Activated CD4-positive, alpha-beta memory T cell treated with anti-CD3 and anti-CD28 coated beads, Interleukin-2, amount 10 ng/mL, durations not matched to agents 7 days and 5 days (primary cell): ENCODE data around the gene NFAT5. TPM values are rescaled to one million over a fixed set of nuclear protein-coding genes. Genes with fewer than 3 reads are reported as not detected.

Source experiments
- CTCF ChIA-PET: fragments of 350-600 bp; sonication (Branson Sonifier 250); formaldehyde crosslinking; loops from one replicate; lab custom pipeline; 2021; ENCODE audit warnings: antibody characterized with exemption, inconsistent platforms; lab: Charles Lee
- POLR2A ChIA-PET: fragments of 350-600 bp; sonication (Branson Sonifier 250); formaldehyde crosslinking; loops from one replicate; lab custom pipeline; 2021; ENCODE audit warnings: antibody characterized with exemption; lab: Charles Lee
- DNase-seq: peaks from one replicate; pipeline ENCODE4 v3.0.0-alpha.2; 2020
- H3K27ac Mint-ChIP-seq: one replicate; pipeline ENCODE4 v1.8.0; 2021; ENCODE audit warnings: mild to moderate bottlenecking, mixed read lengths
- H3K27me3 Mint-ChIP-seq: one replicate; pipeline ENCODE4 v1.8.0; 2021; ENCODE audit warnings: mixed read lengths
- H3K36me3 Mint-ChIP-seq: one replicate; pipeline ENCODE4 v1.8.0; 2021; ENCODE audit warnings: low read depth, mixed read lengths
- H3K4me1 Mint-ChIP-seq: one replicate; pipeline ENCODE4 v1.8.0; 2021; ENCODE audit warnings: mixed read lengths
- H3K4me3 Mint-ChIP-seq: one replicate; pipeline ENCODE4 v1.8.0; 2021; ENCODE audit warnings: mild to moderate bottlenecking, mixed read lengths
- H3K9me3 Mint-ChIP-seq: one replicate; pipeline ENCODE4 v1.8.0; 2021; ENCODE audit warnings: mixed read lengths
- total RNA-seq, 2 experiments: library from RNA; stranded (reverse); gene quantifications; one replicate each; pipeline ENCODE4 v1.2.3, GENCODE V29; 2021

The NFAT5 gene
- total RNA-seq, 2 experiments from 2014 or later: 19.7 to 21.3 TPM

DNA sequence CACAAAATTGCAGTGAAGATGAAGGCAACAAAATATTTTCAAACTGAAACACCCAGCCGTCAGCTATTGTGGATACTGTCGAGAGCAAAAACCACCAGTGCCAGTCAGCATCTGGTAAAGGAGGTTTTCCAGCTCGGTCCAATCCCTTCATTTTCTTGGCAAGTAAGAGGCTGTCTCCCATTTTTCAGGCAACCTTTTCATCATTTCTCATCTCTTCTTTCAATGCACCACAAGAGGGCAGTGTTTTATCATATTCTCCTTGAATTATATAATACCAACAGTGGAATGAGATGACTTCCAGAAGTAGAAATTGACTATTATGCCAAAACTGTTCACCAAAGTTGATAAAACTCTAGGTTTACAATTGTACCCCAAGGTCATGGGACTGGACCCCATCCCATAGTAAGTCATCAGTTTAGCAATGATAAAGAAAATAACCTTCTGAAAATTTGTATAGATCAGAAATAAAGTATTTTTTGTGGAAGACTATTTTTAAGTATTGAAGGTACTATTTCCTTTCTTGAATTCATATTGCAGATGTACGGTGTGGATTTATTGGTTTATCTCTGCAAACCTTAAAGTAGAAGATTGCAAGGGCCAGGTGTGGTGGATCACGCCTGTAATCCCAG lies 143.8 kb downstream of the NFAT5 start:
- DNase-seq: no peak
- ChIA-PET POLR2A (interaction anchor here (2.6 kb wide), 1 partner anchor 45 kb away, joined by 12 read pairs; the partner anchor contains the start of gene NOB1), CTCF (interaction anchor here (0.7 to 6.8 kb wide), 19 partner anchors 8 to 313 kb away, joined by 3 to 70 read pairs (median 4); partner anchors contain the start of genes NOB1 and NQO1)
- Mint-ChIP-seq H3K27ac (no peak overlapping the region), H3K27me3 (no peaks in the 10 kb centered on the region), H3K4me3 (no peak overlapping the region), H3K9me3 (no peaks in the 10 kb centered on the region), H3K4me1 (peaks cover 3% of the 10 kb centered on the region), H3K36me3 (peaks cover 22% of the 10 kb centered on the region)

DNA sequence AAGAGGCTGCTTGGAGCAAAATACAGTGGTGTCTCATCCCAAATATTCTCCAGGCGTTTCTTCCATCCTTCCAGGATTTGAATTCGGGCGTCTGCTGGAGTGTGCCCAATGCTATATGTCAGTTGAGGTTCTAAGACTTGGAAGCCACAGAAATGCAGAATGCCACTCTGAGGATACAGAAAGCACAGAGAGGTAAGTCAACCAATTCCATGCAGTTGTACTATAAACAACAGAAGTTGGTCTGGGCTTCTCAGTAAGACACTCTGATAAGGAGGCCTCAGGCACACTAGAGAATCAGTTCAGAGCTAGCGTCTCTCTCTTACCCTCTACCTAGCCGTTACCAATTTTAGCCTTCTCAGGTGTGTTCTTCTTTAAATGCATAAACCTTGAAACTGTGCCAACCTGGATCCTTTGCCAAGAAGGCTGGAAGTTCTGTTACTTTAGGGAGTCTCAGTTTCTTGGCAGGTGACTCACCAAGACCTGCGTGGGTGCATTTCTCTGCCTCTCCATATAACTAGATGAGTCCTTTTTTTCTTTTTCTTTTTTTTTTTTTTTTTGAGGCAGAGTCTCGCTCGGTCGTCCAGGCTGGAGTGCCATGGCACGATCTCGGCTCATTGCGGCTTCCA lies 145.5 kb downstream of the NFAT5 start:
- H3K4me1 Mint-ChIP-seq: peaks cover 3% of the 10 kb centered on the region

DNA sequence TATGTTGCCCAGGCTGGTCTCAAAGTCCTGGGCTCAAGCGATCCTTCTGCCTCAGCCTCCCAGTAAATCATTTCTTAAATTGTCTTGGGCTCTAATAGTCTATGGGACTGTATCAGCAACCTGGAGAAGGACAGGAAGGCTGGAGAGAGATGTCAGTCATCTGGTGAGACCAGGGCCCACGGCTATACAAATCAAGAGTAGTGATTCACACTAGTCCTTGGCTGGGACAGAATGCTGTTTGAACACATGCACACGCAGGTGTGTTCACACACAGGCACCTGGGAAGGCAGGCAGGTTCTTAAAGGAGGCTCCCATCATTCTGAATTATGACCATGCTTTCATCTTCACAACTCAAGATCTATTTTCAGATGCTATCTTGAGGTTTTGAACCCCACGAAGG lies 146.5 kb downstream of the NFAT5 start:
- CTCF ChIA-PET: interaction anchor here (6.8 kb wide), 1 partner anchor 42 kb away, joined by 70 read pairs; the partner anchor contains the start of gene NOB1
- Mint-ChIP-seq H3K4me3 (no peak overlapping the region), H3K27me3 (no peaks in the 10 kb centered on the region), H3K27ac (no peak overlapping the region), H3K9me3 (no peaks in the 10 kb centered on the region), H3K4me1 (peaks cover 3% of the 10 kb centered on the region), H3K36me3 (peaks cover 29% of the 10 kb centered on the region)
- POLR2A ChIA-PET: no interaction called here
- DNase-seq: no peak

More for the DNA sequence above, 145.5 kb downstream of the NFAT5 start:
- ChIA-PET CTCF (interaction anchor here (1.5 to 6.8 kb wide), 2 partner anchors 43 to 219 kb away, joined by 4 to 70 read pairs; partner anchors contain the start of gene NOB1), POLR2A (interaction anchor here (1.0 to 2.6 kb wide), 2 partner anchors 15 to 43 kb away, joined by 4 to 12 read pairs; partner anchors contain the start of genes NOB1 and NQO1)
- Mint-ChIP-seq H3K27ac (no peak overlapping the region), H3K36me3 (peaks cover 26% of the 10 kb centered on the region), H3K27me3 (no peaks in the 10 kb centered on the region), H3K9me3 (no peaks in the 10 kb centered on the region), H3K4me3 (no peak overlapping the region)
- DNase-seq: no peak

DNA sequence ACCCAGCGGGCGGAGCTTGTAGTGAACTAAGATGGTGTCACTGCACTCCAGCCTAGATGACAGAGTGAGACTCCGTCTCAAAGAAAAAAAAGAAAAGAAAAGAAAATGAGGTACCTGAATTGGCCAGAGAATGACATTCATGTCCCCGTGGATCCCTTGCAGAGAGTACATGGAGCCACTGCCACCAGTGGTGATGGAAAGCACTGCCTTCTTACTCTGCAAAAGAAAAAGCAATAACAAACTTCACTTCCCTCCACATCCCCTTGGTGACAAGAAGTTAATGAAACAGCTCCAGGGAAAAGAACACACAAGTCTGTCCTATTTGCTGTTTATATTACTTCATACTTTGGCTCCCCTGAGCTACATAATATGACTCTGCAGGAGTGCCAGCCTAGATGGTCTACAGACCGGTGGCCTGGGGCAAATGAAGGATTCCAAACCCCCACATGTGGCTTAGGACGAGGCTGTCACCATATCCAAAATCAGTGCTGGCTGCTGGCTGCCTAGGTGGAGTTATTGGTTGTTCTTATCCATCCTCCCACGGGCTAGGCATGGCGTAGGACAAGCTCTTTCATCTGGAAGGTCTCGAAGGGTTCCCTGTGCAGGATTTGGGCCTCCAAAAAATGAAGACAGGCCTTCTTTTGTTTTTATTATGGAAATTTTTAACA lies 147.3 kb downstream of the NFAT5 start:
- no peaks in the 10 kb centered on the region for H3K27me3 Mint-ChIP-seq
- POLR2A ChIA-PET: interaction anchor here (1.0 to 1.2 kb wide), 4 partner anchors 9 to 49 kb away, joined by 3 to 4 read pairs (median 4); partner anchors contain the start of genes NQO1 and WWP2

DNA sequence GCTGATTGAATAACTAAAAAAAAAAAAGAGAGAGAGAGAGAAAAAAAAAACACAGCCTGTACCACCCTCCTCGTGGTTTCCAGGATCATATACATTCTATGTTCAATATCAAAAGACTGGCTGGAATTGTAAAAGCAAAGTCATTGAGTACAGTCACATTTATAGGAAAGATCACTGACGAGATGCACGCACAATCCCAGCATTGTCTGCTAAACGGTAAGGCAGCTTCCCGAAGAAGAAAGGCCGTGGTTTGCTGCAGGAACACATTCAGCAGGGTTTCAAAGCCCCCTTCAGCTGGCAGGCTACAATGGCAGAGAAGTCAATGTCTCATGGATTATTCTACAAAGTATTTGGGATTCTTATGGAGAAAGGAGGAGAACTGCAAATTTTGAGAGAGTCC lies 151.3 kb downstream of the NFAT5 start:
- Mint-ChIP-seq H3K36me3 (peaks cover 11% of the 10 kb centered on the region), H3K9me3 (no peaks in the 10 kb centered on the region), H3K27ac (no peak overlapping the region), H3K27me3 (no peaks in the 10 kb centered on the region), H3K4me3 (no peak overlapping the region), H3K4me1 (peaks cover 2% of the 10 kb centered on the region)
- ChIA-PET CTCF (interaction anchor here (1.4 kb wide), 1 partner anchor 37 kb away, joined by 4 read pairs; the partner anchor contains the start of gene NOB1), POLR2A (interaction anchor here (0.8 to 1.8 kb wide), 2 partner anchors 9 to 11 kb away, joined by 3 to 5 read pairs; partner anchors contain the start of gene NQO1)
- no peak for DNase-seq

More for the DNA sequence above, 147.3 kb downstream of the NFAT5 start:
- DNase-seq: no peak
- peaks cover 3% of the 10 kb centered on the region for H3K4me1 Mint-ChIP-seq
- H3K4me3 Mint-ChIP-seq: no peak overlapping the region
- CTCF ChIA-PET: interaction anchor here (1.3 kb wide), 1 partner anchor 41 kb away, joined by 11 read pairs; the partner anchor contains the start of gene NOB1
- H3K27ac Mint-ChIP-seq: no peak overlapping the region
- no peaks in the 10 kb centered on the region for H3K9me3 Mint-ChIP-seq
- H3K36me3 Mint-ChIP-seq: peaks cover 31% of the 10 kb centered on the region

DNA sequence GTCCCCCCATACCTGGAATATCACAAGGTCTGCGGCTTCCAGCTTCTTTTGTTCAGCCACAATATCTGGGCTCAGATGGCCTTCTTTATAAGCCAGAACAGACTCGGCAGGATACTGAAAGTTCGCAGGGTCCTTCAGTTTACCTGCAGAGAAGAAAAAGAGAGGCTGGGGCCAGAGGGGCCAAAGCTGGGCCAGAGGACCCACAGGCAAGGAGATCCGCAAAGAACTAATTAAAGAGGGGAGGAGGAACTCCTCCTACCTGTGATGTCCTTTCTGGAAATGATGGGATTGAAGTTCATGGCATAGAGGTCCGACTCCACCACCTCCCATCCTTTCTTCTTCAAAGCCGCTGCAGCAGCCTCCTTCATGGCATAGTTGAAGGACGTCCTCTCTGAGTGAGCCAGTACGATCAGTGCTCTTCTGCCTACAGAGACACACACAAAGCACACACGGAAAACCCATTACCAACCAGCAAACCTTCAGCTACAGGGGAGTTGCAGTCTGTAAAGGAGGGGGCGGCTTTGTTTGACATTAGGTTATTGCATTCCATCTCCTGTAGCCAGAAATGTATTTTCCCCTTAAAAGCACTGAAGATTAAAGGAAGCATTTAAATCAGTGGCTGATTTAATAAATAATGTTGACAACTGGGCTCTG lies 152.5 kb downstream of the NFAT5 start:
- DNase-seq: no peak
- CTCF ChIA-PET: interaction anchor here (0.9 to 1.4 kb wide), 2 partner anchors 9 to 36 kb away, joined by 4 read pairs; partner anchors contain the start of gene NOB1
- Mint-ChIP-seq H3K27ac (no peak overlapping the region), H3K9me3 (no peaks in the 10 kb centered on the region), H3K4me1 (peaks cover 12% of the 10 kb centered on the region), H3K4me3 (no peak overlapping the region), H3K36me3 (peaks cover 9% of the 10 kb centered on the region), H3K27me3 (no peaks in the 10 kb centered on the region)
- POLR2A ChIA-PET: interaction anchor here (0.8 to 1.8 kb wide), 2 partner anchors 8 to 10 kb away, joined by 3 to 5 read pairs; partner anchors contain the start of gene NQO1

DNA sequence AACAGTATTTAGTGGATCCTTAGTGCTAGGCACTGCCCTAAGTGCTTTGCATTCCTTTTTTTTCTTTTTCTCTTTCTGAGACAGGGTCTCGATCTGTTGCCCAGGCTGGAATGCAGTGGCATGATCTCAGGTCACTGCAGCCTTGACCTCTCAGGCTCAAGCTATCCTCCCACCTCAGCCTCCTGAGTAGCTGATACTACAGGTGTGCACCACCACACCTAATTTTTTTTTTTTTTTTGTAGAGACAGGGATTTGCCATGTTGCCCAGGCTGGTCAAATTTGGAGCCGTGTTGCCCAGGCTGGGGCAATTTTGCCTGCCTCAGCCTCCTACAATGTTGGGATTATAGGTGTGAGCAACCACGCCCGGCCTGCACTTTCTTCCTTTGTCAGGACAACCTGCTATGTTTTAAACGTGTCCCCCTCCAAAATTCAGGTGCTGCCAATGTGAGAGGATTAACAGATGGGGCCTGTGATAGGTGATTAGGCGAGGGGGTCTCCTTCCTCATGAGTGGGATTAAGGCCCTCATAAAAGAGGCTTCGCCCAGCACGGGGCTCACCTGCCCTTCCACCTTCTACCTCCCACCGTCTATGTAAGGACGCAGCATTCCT lies 155.2 kb downstream of the NFAT5 start:
- peaks cover 34% of the 10 kb centered on the region for H3K4me1 Mint-ChIP-seq
- H3K9me3 Mint-ChIP-seq: no peaks in the 10 kb centered on the region
- POLR2A ChIA-PET: interaction anchor here (1.2 kb wide), 1 partner anchor 42 kb away, joined by 3 read pairs; the partner anchor contains the start of gene WWP2
- H3K36me3 Mint-ChIP-seq: peaks cover 4% of the 10 kb centered on the region
- H3K27ac Mint-ChIP-seq: no peak overlapping the region
- H3K4me3 Mint-ChIP-seq: no peak overlapping the region
- no peaks in the 10 kb centered on the region for H3K27me3 Mint-ChIP-seq
- no peak for DNase-seq
- CTCF ChIA-PET: interaction anchor here (0.6 kb wide), 1 partner anchor 438 kb away, joined by 3 read pairs; no protein-coding TSS in a partner anchor

DNA sequence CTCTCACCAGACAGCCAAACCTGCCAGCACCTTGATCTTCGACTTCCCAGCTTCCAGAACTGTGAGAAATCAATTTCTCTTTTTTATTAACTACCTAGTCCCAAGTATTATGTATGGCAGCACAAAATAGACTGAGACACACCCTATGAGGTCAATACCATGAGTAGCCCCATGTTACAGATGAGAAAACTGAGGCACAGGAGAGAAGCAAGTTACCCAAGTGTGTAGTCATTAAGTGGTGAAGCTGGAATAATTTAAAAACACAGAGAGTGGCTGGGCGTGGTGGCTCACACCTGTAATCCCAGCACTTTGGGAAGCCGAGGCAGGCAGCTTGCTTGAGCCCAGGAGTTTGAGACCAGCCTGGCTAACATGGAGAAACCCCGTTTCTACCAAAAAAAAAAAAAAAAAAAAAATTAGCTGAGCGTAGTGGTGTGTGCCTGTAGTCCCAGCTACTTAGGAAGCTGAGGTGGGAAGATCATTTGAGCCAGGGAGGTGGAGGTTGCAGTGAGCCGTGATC lies 155.7 kb downstream of the NFAT5 start:
- H3K27ac Mint-ChIP-seq: no peak overlapping the region
- CTCF ChIA-PET: interaction anchor here (7.4 kb wide), 1 partner anchor 33 kb away, joined by 87 read pairs; the partner anchor contains the start of gene NOB1
- H3K4me1 Mint-ChIP-seq: peaks cover 40% of the 10 kb centered on the region
- no peak for DNase-seq
- H3K27me3 Mint-ChIP-seq: no peaks in the 10 kb centered on the region
- H3K36me3 Mint-ChIP-seq: peaks cover 6% of the 10 kb centered on the region
- H3K4me3 Mint-ChIP-seq: no peak overlapping the region
- POLR2A ChIA-PET: interaction anchor here (1.2 to 1.7 kb wide), 2 partner anchors 8 to 41 kb away, joined by 3 to 4 read pairs; partner anchors contain the start of gene WWP2
- no peaks in the 10 kb centered on the region for H3K9me3 Mint-ChIP-seq

DNA sequence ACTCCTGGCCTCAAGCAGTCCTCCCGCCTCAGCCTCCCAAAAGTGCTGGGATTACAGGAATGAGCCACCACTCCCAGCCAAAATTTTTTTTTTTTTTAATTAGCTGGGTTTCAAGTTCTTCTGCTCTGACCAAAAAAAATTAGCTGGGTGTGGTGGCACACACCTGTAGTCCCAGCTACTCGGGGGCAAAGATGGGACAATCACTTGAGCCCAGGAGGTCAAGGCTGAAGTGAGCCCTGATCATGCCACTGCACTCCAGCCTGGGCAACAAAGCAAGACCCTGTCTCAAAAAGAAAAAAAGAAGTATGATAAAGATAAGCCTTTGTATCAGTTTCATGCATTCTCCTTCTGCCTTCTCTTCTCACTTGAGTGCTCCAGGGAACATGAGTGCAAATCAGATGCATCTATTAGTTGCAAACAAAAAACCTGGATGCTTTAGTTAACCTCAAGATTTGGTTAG lies 158.7 kb downstream of the NFAT5 start:
- peak overlapping the region; percentile 89 for H3K4me3 Mint-ChIP-seq
- H3K9me3 Mint-ChIP-seq: no peaks in the 10 kb centered on the region
- ChIA-PET POLR2A (interaction anchor here (0.6 to 7.3 kb wide), 5 partner anchors 9 to 594 kb away, joined by 3 to 84 read pairs (median 7); partner anchors contain the start of genes NOB1 and WWP2), CTCF (interaction anchor here (7.4 kb wide), 1 partner anchor 30 kb away, joined by 87 read pairs; the partner anchor contains the start of gene NOB1)
- peaks cover 61% of the 10 kb centered on the region for H3K4me1 Mint-ChIP-seq
- no peaks in the 10 kb centered on the region for H3K27me3 Mint-ChIP-seq
- DNase-seq: no peak
- H3K36me3 Mint-ChIP-seq: peaks cover 7% of the 10 kb centered on the region
- H3K27ac Mint-ChIP-seq: peak overlapping the region; percentile 62

DNA sequence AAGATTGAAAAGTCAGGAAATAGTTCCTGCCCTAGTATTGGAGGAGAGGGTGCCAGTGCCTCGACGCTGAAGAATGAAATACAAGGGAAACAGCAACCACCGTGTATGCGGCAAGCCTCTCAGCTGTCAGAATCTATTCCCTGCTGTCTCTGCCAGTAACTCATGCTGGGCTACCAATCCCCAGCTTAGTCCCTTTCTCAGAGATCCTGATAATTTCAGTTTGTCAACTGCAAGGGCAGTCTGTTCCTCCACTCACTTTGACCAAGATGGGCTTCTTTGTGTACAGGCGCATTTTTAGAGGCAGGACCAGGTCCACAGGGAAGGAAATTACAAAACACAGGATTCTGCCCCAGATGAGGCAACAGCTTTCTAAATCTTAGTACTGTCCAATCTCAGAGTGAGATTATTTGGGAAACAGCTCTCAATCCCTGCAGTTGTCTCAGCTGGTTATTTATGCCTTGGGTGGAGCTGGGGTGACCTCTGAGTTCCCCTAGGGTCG lies 159.3 kb downstream of the NFAT5 start:
- Mint-ChIP-seq H3K27ac (peak overlapping the region; percentile 62), H3K4me3 (peak overlapping the region; percentile 89), H3K9me3 (no peaks in the 10 kb centered on the region), H3K4me1 (peaks cover 61% of the 10 kb centered on the region), H3K36me3 (peaks cover 7% of the 10 kb centered on the region), H3K27me3 (no peaks in the 10 kb centered on the region)
- DNase-seq: no peak
- POLR2A ChIA-PET: interaction anchor here (0.6 to 7.3 kb wide), 5 partner anchors 10 to 595 kb away, joined by 3 to 84 read pairs (median 7); partner anchors contain the start of genes NOB1 and WWP2
- CTCF ChIA-PET: interaction anchor here (7.4 kb wide), 1 partner anchor 30 kb away, joined by 87 read pairs; the partner anchor contains the start of gene NOB1
